K562 treated with DMSO at 1 percent for 4 hours (cell line): Measurements from ENCODE around the gene DHRS4L2. TPM values are rescaled to one million over a fixed set of nuclear protein-coding genes. Genes with fewer than 3 reads are reported as not detected.

Experiments used
- total RNA-seq: library from RNA; unstranded; fragments of 300-600 nt; gene quantifications from 2 replicates; pipeline ENCODE4 v1.2.3, GENCODE V29; 2022; ENCODE audit not compliant: insufficient read depth

Gene DHRS4L2
- 29.4 and 38.8 TPM in 2 replicates for total RNA-seq

DNA sequence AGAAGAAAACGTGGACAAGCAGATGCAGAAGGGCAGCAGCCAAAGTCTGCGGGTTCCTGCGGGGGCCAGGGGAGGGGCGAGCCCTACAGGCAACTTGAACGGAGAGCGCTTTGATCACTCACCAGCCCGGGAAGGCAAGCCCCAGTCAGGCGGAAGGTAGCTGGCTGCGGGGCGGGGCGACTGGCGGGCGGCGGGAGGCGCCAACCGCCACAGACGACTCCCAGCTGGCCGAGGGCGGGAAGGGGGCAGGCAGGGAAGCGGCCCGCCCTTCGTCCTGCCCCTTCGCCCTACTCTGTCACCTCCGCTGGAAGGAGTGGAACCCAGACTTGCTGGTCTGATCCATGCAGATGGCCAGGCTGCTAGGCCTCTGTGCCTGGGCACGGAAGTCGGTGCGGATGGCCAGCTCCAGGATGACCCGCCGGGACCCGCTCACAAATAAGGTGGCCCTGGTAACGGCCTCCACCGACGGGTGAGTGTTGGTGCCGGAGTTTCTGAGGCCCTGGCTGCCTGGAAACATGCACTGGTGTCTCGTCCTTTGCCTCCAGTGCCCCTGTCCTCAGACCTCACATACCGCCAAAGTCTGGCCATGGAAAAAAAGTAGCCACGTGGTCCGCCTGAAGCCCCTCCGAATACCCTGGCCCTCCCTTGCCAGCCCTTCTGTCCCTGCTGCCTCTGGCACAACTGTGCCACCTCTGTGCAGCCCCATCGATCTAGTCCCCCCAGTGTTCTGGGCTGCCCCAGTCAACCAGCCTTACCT, at the start of gene DHRS4L2:
Gene DHRS4L2 (plus strand): TSS at position 323 of the 757 bp plus-strand sequence. CDS start 19 bp downstream, at position 342.

DNA sequence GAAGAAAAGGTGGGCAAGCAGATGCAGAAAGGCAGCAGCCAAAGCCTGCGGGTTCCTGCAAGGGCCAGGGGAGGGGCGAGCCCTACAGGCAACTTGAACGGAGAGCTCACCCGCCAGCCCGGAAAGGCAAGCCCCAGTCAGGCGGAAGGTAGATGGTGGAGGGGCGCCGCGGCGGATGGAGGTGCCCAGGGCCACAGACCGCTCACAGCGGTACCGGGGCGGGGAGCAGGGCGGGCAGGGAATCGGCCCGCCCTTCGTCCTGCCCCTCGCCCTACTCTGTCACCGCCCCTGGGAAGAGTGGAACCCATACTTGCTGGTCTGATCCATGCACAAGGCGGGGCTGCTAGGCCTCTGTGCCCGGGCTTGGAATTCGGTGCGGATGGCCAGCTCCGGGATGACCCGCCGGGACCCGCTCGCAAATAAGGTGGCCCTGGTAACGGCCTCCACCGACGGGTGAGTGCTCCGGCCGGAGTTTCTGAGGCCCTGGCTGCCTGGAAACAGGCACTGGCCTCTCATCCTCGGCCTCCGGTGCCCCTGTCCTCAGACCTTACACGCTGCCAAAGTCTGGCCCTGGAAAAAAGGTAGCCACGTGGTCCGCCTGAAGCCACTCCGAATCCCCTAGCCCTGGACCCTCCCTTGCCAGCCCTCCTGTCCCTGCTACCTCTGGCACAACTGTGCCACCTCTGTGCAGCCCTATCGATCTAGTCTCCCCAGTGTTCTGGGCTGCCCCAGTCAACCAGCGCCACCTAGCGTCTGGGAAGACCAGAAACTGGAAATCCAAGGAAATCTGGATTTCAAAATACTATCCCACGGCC, 35.1 kb upstream of the DHRS4L2 start, which contains the start of gene DHRS4:
Gene DHRS4 (plus strand): TSS at position 307 of the 815 bp plus-strand sequence. CDS start 19 bp downstream, at position 326.

DNA sequence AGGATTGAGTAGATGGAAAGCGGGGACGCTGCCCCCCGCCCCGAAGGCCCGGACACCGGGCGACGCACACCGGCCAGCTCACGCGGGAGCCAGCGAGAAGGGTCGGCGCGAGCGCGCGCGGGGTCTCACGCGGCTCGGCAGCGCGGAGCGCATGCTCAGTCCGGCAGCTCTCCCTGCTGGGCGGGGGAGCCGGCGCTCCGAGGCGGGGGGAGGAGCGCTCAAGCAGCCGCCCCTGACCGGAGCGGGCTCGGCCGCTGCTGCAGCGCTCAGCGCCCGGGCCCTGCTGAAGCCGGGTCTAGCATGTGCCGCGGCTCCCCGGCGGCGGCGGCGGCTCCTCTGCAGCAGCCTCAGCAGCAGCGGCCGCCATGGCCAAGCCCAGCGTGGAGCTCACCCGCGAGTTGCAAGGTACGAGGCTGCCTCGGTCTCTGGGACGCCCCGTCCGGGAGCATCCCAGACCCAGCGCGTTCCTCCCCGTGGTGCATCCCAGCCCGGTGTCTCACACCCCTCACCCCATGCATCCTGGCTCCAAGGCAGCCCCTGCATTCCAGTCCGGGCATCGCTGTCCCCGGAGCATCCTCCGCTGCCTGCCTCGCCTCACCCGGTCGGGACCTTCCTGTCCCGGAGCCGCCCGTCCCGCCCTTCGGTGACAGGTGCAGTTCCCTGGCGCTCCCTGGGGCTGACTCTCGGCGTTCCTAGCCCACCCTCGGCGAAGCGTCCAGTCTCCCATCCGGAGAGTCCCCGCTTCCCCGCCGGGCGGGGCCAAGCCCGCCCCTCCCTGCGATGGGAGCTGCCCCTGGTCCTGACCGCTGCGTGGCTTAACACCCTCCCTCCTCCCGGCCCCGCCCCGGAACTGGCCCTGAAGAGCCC, 63.3 kb downstream of the DHRS4L2 start, which contains the start of gene CARMIL3:
Gene CARMIL3 (plus strand): TSS at position 221 of the 867 bp plus-strand sequence. CDS start 145 bp downstream, at position 366.

Other genes starting within 250 kb of the DHRS4L2 start
- gene DHRS4, start 35.2 kb upstream of the DHRS4L2 start, total RNA-seq = 80.9 and 94.4 TPM in 2 replicates
- gene CARMIL3, start 63.1 kb downstream of the DHRS4L2 start, total RNA-seq = 0.24 TPM in 1 of 2 replicates, not detected in the other
- gene CPNE6, start 82.6 kb downstream of the DHRS4L2 start, total RNA-seq = not detected in 2 replicates
- gene PCK2, start 105.4 kb downstream of the DHRS4L2 start, total RNA-seq = 99.4 and 112 TPM in 2 replicates
- 31.4 and 39.2 TPM in 2 replicates for gene DCAF11, start 125.8 kb downstream of the DHRS4L2 start, total RNA-seq
- gene NRL, start 126.0 kb downstream of the DHRS4L2 start, total RNA-seq = 3.2 and 4.1 TPM in 2 replicates
- not detected in 2 replicates for gene FITM1, start 141.7 kb downstream of the DHRS4L2 start, total RNA-seq
- 171 and 172 TPM in 2 replicates for gene PSME1, start 147.3 kb downstream of the DHRS4L2 start, total RNA-seq
- 29.6 and 36.4 TPM in 2 replicates for gene EMC9, start 152.7 kb downstream of the DHRS4L2 start, total RNA-seq
- 160 and 167 TPM in 2 replicates for gene PSME2, start 157.7 kb downstream of the DHRS4L2 start, total RNA-seq
- gene RNF31, start 158.6 kb downstream of the DHRS4L2 start, total RNA-seq = 17.0 and 21.3 TPM in 2 replicates
- gene IRF9, start 172.3 kb downstream of the DHRS4L2 start, total RNA-seq = 9.3 and 20.9 TPM in 2 replicates
- gene REC8, start 183.2 kb downstream of the DHRS4L2 start, total RNA-seq = 5.1 and 7.1 TPM in 2 replicates
- 23.4 and 27.8 TPM in 2 replicates for gene IPO4, start 199.9 kb downstream of the DHRS4L2 start, total RNA-seq
- 16.4 and 22.0 TPM in 2 replicates for gene TM9SF1, start 206.5 kb downstream of the DHRS4L2 start, total RNA-seq
- 1.1 and 2.2 TPM in 2 replicates for gene TSSK4, start 216.8 kb downstream of the DHRS4L2 start, total RNA-seq
- gene CHMP4A, start 224.6 kb downstream of the DHRS4L2 start, total RNA-seq = 57.8 and 78.5 TPM in 2 replicates
- 7.5 and 10.8 TPM in 2 replicates for gene MDP1, start 227.1 kb downstream of the DHRS4L2 start, total RNA-seq
- gene NEDD8, start 243.4 kb downstream of the DHRS4L2 start, total RNA-seq = 140 and 150 TPM in 2 replicates
- 55.3 and 68.0 TPM in 2 replicates for gene GMPR2, start 244.0 kb downstream of the DHRS4L2 start, total RNA-seq